B cell (primary cell): ENCODE data around the gene COQ3. TPM values are rescaled to one million over a fixed set of nuclear protein-coding genes. Genes with fewer than 3 reads are reported as not detected.

Source experiments
- ATAC-seq: fragments of 200-7000 bp; cut with Tn5 transposase; one replicate; pipeline ENCODE4 v1.10.0; 2021; ENCODE audit warnings: low read depth, mild to moderate bottlenecking, moderate number of reproducible peaks, moderate library complexity
- CTCF ChIA-PET: fragments of 350-600 bp; sonication (Branson Sonifier 250); formaldehyde crosslinking; loops from one replicate; lab custom pipeline; 2021; ENCODE audit warnings: antibody characterized with exemption, inconsistent platforms; lab: Charles Lee
- POLR2A ChIA-PET: fragments of 350-600 bp; sonication (Branson Sonifier 250); formaldehyde crosslinking; loops from one replicate; lab custom pipeline; 2021; ENCODE audit warnings: antibody characterized with exemption; lab: Charles Lee
- DNase-seq: peaks from one replicate; pipeline ENCODE4 v3.0.0; 2013
- H2AFZ ChIP-seq: 2 replicates; pipeline ENCODE4 v1.6.1; 2012; ENCODE audit warnings: mild to moderate bottlenecking, low read depth, low read length; ENCODE audit not compliant: insufficient read depth, poor library complexity, severe bottlenecking
- H3K27ac ChIP-seq, 2 donors: 1 replicate in 1 of 2; 2 replicates in 1 of 2; pipeline ENCODE4 v1.5.1; 2012 to 2013; ENCODE audit warnings: low read length in 2 of 2, mild to moderate bottlenecking in 2 of 2, moderate library complexity in 1 of 2
- H3K27me3 ChIP-seq, 4 experiments: fragments of 200-600 bp in 1 of 4; sonication (generic) in 1 of 4; replicated peaks in 1 of 4; 1 replicate in 2 of 4; 2 replicates in 2 of 4; pipeline versions ENCODE4 v1.6.1 to v1.7.0; 2013 to 2016; ENCODE audit warnings: low read length in 3 of 4, mild to moderate bottlenecking in 2 of 4, mixed read lengths in 1 of 4, moderate library complexity in 1 of 4; ENCODE audit not compliant: insufficient read depth in 4 of 4, control insufficient read depth in 3 of 4; ENCODE audit errors: control extremely low read depth in 1 of 4
- H3K36me3 ChIP-seq, 2 experiments: replicated peaks in 1 of 2; 1 replicate in 1 of 2; 2 replicates in 1 of 2; pipeline versions ENCODE4 v1.6.1 to v1.7.1; 2013; ENCODE audit warnings: low read length in 1 of 2; ENCODE audit not compliant: insufficient read depth in 2 of 2, control insufficient read depth in 1 of 2; ENCODE audit errors: control extremely low read depth in 1 of 2, extremely low read depth in 1 of 2
- H3K4me1 ChIP-seq, 2 donors: fragments of 200-600 bp in 1 of 2; sonication (generic) in 1 of 2; 1 replicate in 1 of 2; 2 replicates in 1 of 2; pipeline versions ENCODE4 v1.5.1 to v1.6.1; 2013 to 2017; ENCODE audit warnings: low read length in 2 of 2; ENCODE audit not compliant: control insufficient read depth in 2 of 2, insufficient read depth in 2 of 2
- H3K4me2 ChIP-seq: replicated peaks from 2 replicates; pipeline ENCODE3; 2012; ENCODE audit warnings: mild to moderate bottlenecking, low read depth, low read length; ENCODE audit not compliant: poor library complexity, severe bottlenecking
- H3K4me3 ChIP-seq, 5 experiments: fragments of 200-600 bp in 1 of 5; sonication (generic) in 1 of 5; 1 replicate in 3 of 5; 2 replicates in 2 of 5; pipeline versions ENCODE4 v1.5.1 to v1.7.0; 2011 to 2016; ENCODE audit warnings: low read length in 4 of 5, mild to moderate bottlenecking in 4 of 5, low read depth in 2 of 5, control low read depth in 1 of 5, moderate library complexity in 1 of 5; ENCODE audit not compliant: insufficient read depth in 1 of 5; ENCODE audit errors: control extremely low read depth in 1 of 5, extremely low read depth in 1 of 5
- H3K79me2 ChIP-seq: fragments of 200-600 bp; sonication (generic); one replicate; pipeline ENCODE4 v1.6.0; 2016; ENCODE audit warnings: low read length; ENCODE audit not compliant: control insufficient read depth, insufficient read depth
- H3K9ac ChIP-seq: fragments of 200-600 bp; sonication (generic); 2 replicates; pipeline ENCODE4 v1.6.1; 2017; ENCODE audit warnings: mild to moderate bottlenecking, low read length, moderate library complexity
- H3K9me3 ChIP-seq, 3 donors: one replicate each; pipeline versions ENCODE4 v1.6.1 to v1.7.1; 2013; ENCODE audit warnings: low read length in 2 of 3; ENCODE audit not compliant: control insufficient read depth in 2 of 3, insufficient read depth in 1 of 3; ENCODE audit errors: control extremely low read depth in 1 of 3
- H4K20me1 ChIP-seq: 2 replicates; pipeline ENCODE4 v1.6.0; 2012; ENCODE audit warnings: mild to moderate bottlenecking, low read length; ENCODE audit not compliant: insufficient read depth, control insufficient read depth, poor library complexity, severe bottlenecking
- H3K27ac Mint-ChIP-seq: one replicate; pipeline ENCODE4 v1.8.0; 2021; ENCODE audit warnings: mixed read lengths
- H3K27me3 Mint-ChIP-seq: one replicate; pipeline ENCODE4 v1.8.0; 2021; ENCODE audit warnings: mixed read lengths
- H3K4me1 Mint-ChIP-seq: one replicate; pipeline ENCODE4 v1.8.0; 2021; ENCODE audit warnings: mixed read lengths
- H3K4me3 Mint-ChIP-seq: one replicate; pipeline ENCODE4 v1.8.0; 2021; ENCODE audit warnings: mixed read lengths
- H3K9me3 Mint-ChIP-seq: one replicate; pipeline ENCODE4 v1.8.0; 2022; ENCODE audit warnings: mixed read lengths; ENCODE audit not compliant: insufficient read depth
- EZH2 ChIP-seq: IDR thresholded peaks from 2 replicates; pipeline ENCODE4 v1.6.1; 2012; ENCODE audit warnings: borderline replicate concordance, low read depth, mild to moderate bottlenecking, moderate library complexity, low read length; ENCODE audit not compliant: insufficient read depth, poor library complexity, severe bottlenecking
- WGBS: methylation state at CpG from one replicate; pipeline ENCODE4 v1.1.5; 2013; ENCODE audit warnings: missing lambda C conversion rate; ENCODE audit not compliant: insufficient coverage; 5-methylcytosine and 5-hydroxymethylcytosine counted together
- intact Hi-C: fragments of 100-400 bp; cut with micrococcal nuclease; formaldehyde crosslinking; loops from one replicate; pipeline ENCODE4 v1.10.0; 2022
- polyA plus RNA-seq: library from polyadenylated mRNA; depleted of rRNA; stranded (reverse); fragments of >200 nt; gene quantifications from 2 replicates; pipeline ENCODE4 v1.2.3, GENCODE V29; 2012
- total RNA-seq, 2 donors: library from RNA; stranded (reverse); fragments of 120-200 nt in 1 of 2; gene quantifications; 1 replicate in 1 of 2; 2 replicates in 1 of 2; pipeline versions ENCODE4 v1.2.3 to v1.2.4, GENCODE V29; 2013 to 2022
- TF ChIP-seq, protein P1 (sequence below): fragments of 200-600 bp; IDR thresholded peaks from one replicate; pipeline ENCODE4 v1.8.0; 2022; ENCODE audit warnings: antibody characterized with exemption, mild to moderate bottlenecking

COQ3 gene
- total and polyA plus RNA-seq, 2 donors (not counting 1 experiment from before 2014, with no cell fraction given), result 2.9 to 3.1 TPM

DNA sequence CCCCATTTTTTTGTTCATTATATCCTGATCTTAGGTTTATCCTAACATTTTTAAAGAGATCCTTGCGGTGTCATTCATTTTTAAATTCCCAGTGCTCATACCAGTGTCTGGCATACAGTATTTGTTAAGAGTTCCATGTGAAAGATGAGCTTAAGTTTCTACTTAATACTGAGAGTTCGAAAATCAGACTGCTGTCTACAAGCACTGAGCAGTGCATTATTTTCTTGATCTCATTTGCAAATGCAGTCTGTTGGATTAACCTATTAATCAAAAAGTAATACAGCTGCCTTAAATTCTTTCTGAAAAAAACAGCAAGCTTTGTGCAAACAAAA lies 663 bp downstream of the COQ3 start:
- Histone ChIP-seq H2AFZ (peak overlapping the region; percentile 96), H3K27ac (peak overlapping the region in 1 of 2 donors; percentile 74), H3K4me2 (peak overlapping the region; percentile 78), H3K4me1 (peaks cover 5 to 12% of the 10 kb centered on the region in 2 donors), H3K4me3 (peak overlapping the region; percentile 57 to 94 (median 81)), H3K9ac (peak overlapping the region; percentile 88), H3K36me3 (peaks cover 0 to 2% of the 10 kb centered on the region in 2 experiments), H3K79me2 (no peaks in the 10 kb centered on the region), H3K9me3 (no peaks in the 10 kb centered on the region), H3K27me3 (no peaks in the 10 kb centered on the region), H4K20me1 (no peaks in the 10 kb centered on the region)
- no peak for ATAC-seq
- Mint-ChIP-seq H3K27ac (peak overlapping the region; percentile 89), H3K4me3 (peak overlapping the region; percentile 95), H3K4me1 (peaks cover 15% of the 10 kb centered on the region), H3K9me3 (no peaks in the 10 kb centered on the region), H3K27me3 (no peaks in the 10 kb centered on the region)
- ChIA-PET CTCF (interaction anchor here (0.8 to 1.3 kb wide), 3 partner anchors 26 to 63 kb away, joined by 3 to 6 read pairs (median 6); no protein-coding TSS in a partner anchor), POLR2A (interaction anchor here (0.9 kb wide), 1 partner anchor 25 kb away, joined by 3 read pairs; no protein-coding TSS in a partner anchor)
- DNase-seq, result no peak
- no CpG with 5 or more reads among the region's 2 CpGs for WGBS
- TF ChIP-seq, protein P1, sequence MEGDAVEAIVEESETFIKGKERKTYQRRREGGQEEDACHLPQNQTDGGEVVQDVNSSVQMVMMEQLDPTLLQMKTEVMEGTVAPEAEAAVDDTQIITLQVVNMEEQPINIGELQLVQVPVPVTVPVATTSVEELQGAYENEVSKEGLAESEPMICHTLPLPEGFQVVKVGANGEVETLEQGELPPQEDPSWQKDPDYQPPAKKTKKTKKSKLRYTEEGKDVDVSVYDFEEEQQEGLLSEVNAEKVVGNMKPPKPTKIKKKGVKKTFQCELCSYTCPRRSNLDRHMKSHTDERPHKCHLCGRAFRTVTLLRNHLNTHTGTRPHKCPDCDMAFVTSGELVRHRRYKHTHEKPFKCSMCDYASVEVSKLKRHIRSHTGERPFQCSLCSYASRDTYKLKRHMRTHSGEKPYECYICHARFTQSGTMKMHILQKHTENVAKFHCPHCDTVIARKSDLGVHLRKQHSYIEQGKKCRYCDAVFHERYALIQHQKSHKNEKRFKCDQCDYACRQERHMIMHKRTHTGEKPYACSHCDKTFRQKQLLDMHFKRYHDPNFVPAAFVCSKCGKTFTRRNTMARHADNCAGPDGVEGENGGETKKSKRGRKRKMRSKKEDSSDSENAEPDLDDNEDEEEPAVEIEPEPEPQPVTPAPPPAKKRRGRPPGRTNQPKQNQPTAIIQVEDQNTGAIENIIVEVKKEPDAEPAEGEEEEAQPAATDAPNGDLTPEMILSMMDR, result no peak
- TF ChIP-seq EZH2, result no peak
- intact Hi-C loops, result no loop called here

DNA sequence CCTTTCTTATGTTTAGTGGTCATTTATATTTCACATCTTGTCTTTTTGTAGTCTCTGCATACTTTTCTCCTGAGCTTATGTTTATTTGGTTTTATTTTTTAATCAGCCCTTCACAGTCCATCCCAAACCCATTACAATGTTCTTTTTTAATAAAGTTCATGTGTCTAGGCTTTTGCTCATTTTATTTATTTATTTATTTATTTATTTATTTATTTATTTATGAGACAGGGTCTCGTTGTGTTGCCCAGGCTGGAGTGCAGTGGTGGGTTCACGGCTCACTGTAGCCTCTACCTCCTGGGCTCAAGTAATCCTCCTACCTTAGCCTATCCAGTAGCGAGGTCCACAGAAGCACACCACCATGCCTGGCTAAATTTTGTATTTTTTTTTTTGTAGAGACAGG lies 3.1 kb downstream of the COQ3 start:
- Mint-ChIP-seq H3K4me1 (peaks cover 15% of the 10 kb centered on the region), H3K4me3 (no peak overlapping the region), H3K27me3 (no peaks in the 10 kb centered on the region), H3K9me3 (no peaks in the 10 kb centered on the region), H3K27ac (no peak overlapping the region)
- no peak for ATAC-seq
- Histone ChIP-seq H3K4me3 (no peak overlapping the region), H3K27me3 (no peaks in the 10 kb centered on the region), H3K9ac (no peak overlapping the region), H3K27ac (no peak overlapping the region), H4K20me1 (no peaks in the 10 kb centered on the region), H3K4me2 (no peak overlapping the region), H2AFZ (no peak overlapping the region), H3K4me1 (peaks cover 5 to 12% of the 10 kb centered on the region in 2 donors), H3K9me3 (no peaks in the 10 kb centered on the region), H3K79me2 (no peaks in the 10 kb centered on the region), H3K36me3 (no peaks in the 10 kb centered on the region)
- no CpG with 5 or more reads among the region's 3 CpGs for WGBS
- no peak for TF ChIP-seq EZH2
- TF ChIP-seq, protein P1, result no peak
- POLR2A ChIA-PET, result no interaction called here
- no peak for DNase-seq
- intact Hi-C loops, result no loop called here
- CTCF ChIA-PET, result no interaction called here
